NCI-H526 treated with DMSO at 0.1 percent for 48 hours (cell line): ENCODE results near the gene CAPN7.

Experiments used
- DNase-seq: peaks from one replicate; lab custom pipeline; 2025; lab: John Stamatoyannopoulos, UW

CAPN7 gene

DNA sequence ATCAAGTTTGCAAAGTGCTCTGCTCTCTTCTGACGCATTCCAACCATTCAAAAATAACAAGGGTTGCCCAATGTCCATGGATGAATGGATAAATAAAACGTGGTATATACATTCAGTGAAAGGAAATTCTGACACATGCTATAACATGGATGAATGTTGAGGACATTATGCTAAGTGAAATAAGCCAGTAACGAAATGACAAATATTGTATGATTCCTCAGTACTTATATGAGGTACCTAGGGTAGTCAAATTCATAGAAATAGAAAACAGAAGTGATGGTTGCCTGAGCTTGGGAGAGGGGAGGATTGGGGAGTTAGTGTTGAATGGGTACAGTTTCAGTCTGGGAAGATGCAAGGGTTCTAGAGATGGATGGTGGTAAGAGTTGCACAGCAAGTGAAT lies 92.5 kb downstream of the CAPN7 start:
- DNase-seq = no peak

GRCh38 chr3:15299036-15299435 lies 93.0 kb downstream of the CAPN7 start:
- DNase-seq = no peak

DNA sequence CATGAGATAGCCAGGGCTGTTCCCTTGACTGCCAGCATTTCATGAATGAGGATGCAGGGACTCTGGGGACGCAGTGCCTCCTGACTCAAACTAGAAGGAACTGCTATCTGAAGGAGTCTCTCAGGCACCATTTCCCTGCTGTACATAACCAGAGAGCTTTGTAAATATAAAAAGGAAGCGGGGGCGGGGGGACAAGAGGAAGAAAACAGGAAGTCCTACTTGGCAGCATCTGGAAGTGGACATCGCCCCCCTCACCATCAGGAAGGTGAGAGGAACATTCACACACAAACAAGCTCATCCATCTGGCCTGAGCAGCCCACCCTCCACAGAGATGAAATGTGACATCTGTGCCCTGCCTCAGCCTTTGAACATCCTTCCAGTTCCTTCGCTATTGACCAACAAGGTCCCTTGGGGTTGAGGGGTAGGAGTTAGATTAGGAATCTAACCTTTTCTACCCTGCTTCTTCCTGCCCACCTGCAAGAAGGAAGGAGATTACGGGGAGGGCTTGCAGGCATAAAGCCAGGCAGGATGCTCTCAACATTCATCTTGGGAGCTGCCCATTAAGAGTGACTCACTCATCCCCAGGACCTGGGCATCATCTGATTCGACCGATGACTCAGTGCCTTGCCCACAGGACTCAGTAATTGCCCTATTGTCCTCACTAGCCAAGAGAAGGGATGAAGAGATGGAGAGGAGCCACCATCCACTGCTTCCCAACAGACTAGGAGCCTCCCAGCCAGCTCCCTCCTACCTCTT lies 94.5 kb downstream of the CAPN7 start:
- DNase-seq = no peak

- no peak for DNase-seq
Measured at GRCh38 chr3:15301761-15302160, 95.7 kb downstream of the CAPN7 start.
